HG03457 (cell line): ENCODE measurements around the gene ATOSB.
"Not testable (repeated sequence)": the region's sequence is repeated elsewhere in the genome, so short reads cannot be mapped to it uniquely, and the experiment has no call there.

Experiments used
- ATAC-seq: cut with Tn5 transposase; IDR thresholded peaks from one replicate; pipeline ENCODE4 v1.9.1; 2021; ENCODE audit warnings: moderate number of reproducible peaks; ENCODE audit not compliant: unreplicated experiment

Gene ATOSB

DNA sequence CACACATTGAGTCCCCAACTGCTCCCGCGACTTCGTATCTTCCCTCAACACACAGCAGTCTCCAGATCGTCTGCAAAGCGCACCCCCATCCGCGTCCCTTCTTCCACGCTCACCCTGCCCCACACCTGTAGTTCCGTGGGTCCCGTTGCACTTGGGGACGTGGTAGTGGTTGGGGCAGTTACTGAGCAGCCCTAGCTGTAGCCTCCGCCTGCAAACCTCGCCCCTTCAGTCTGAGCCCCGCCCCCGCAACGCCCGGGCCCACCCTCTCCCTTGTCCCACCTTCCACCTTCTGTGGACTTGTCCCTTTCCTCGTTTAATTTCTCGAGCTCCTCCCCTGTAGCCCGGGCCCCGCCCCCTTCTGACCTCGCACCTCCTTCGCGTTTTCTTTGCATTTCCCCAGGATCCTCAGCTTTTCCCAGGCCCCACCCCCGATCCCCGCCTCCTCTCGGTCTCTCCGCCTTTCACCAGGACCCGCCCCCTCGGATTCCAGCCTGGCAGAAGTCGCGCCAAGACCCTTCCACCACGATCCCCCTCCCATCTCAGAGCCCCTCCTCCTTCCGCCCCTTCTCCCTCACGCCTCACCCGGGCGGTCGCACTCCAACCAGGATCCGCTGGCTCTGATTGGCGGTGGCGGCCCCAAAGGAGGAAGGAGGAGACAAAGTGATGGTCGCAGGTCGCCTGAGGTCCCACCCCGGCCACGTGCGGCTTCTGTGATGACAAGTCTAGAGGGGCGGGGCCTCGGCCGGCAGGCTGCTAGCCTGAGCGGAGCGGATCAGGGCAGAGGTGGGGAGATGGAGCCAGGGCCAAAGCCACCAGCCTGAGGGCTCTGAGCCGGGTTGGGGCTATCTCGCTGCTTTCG is at the start of gene ATOSB:
Gene ATOSB, minus strand, starts transcription at position 183 of the 859 bp plus-strand sequence. CDS start 7,588 bp downstream, outside the sequence.
- ATAC-seq: peak; percentile 50

- ATAC-seq: no peak
These were observed 49.0 kb upstream of the ATOSB start for GRCh38 chr9:35164711-35165110.

GRCh38 chr9:35163413-35163812 is 47.8 kb upstream of the ATOSB start:
- ATAC-seq: no peak

GRCh38 chr9:35162605-35163315 is 47.1 kb upstream of the ATOSB start:
- ATAC-seq: no peak

DNA sequence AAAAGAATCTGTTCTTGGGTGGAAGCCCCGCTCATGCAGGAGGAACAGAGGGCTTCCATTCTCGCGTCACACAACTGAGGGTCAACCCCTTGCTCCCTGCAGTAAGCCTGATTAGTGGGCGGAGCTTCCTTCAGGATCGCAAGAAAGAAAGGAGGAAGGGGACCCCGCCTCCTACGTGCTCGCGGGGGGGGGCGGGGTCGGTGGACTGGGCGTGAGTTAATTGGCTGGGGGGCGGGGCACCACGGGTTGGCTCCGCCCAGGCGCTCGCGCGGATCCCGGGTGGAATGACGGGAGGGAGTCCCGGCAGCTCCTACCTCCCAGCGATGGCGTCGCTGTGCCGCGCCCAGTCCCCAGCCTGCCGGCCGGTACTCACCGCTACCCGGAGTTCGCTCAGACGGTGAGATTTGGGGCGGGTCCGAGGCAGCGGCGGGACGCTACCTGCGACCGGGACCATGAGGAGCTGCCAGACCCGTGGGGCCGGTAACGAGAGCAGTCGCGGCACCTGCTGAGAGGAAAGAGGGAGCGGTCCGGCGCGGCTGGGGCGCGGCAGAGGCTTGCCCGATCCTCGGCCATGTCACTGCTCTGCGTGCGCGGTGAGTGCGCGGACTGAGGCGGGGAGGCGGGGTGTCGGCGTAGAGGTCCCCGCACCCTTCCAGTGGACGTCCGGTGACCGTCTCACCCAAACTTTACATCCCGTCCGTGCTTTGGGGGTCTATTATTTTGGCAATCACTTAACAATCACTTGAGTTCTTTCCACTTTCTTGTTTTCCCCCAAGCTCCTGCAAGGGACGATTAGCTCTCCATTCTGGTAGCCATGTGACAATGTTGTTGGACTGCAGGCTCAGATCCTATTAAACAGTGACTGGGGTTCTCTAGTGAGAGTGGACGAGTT is 46.3 kb upstream of the ATOSB start, which contains the start of gene UNC13B:
Gene UNC13B, plus strand, starts transcription at position 297 of the 892 bp plus-strand sequence. Its CDS starts 275 bp downstream, at position 572.
- no peak for ATAC-seq

GRCh38 chr9:35158501-35159280 is 43.0 kb upstream of the ATOSB start:
- ATAC-seq: no peak

DNA sequence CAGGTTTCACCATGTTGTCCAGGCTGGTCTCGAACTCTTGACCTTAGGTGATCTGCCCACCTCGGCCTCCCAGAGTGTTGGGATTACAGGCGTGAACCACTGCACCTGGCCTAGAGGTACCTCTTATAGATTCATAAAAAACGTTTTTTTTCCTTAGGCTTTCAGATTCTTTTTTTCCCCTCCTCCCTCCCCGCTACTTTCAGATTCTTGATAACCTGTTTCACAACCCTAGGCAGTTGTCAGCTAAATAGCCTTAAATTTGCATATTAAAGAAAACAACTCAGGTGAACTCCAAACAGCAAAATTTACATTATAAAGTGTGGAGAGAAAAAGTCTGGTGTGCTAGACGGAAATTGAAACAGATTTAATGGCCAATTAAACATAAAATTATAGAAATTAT is 42.2 kb upstream of the ATOSB start:
- ATAC-seq: not testable (repeated sequence)

- no peak for ATAC-seq
These were observed 41.1 kb upstream of the ATOSB start for GRCh38 chr9:35156781-35157180.

GRCh38 chr9:35152926-35153325 is 37.3 kb upstream of the ATOSB start:
- ATAC-seq: no peak

- ATAC-seq: not testable (repeated sequence)
These were observed 32.4 kb upstream of the ATOSB start for GRCh38 chr9:35147941-35148563.

DNA sequence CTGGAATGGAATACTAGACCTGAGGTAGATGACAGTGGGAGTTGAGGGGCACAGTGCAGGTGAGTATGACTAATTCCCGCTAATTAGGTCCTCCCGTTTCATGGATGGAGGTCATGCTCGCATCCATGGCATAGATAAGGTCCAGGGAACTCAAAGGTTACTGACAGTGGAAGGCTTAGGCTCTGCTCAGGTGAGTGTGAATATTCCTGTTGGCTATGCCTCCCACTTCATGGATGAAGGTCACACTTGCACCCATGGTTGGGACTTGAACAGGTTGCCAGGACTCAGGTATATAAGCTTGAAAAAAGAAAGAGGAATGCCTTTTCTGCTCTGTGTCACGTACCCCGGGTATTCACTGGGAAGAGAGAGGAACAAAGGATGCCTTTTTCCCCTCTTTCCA is 26.4 kb upstream of the ATOSB start:
- no peak for ATAC-seq

DNA sequence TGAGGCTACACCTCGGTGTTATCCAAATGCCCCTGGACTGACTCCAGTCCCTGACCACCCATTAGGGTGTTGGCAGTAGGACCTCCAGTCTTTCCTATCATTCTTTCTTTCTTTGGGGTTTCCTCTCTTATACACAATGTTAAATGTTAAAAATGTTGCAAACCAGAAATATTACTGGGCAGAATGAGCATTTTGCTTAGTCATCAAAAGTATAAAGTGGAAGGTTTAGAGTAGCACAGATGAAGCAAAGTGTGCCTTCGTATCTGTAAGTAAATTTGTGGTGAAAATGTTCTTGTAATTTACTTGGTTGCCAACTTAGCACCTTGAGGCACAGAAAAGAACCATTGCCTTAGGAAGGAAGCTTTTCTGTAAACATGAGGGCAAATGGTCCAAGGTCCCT is 24.4 kb upstream of the ATOSB start:
- ATAC-seq: no peak

- ATAC-seq: no peak
These were observed 21.2 kb upstream of the ATOSB start for GRCh38 chr9:35136866-35137265.

DNA sequence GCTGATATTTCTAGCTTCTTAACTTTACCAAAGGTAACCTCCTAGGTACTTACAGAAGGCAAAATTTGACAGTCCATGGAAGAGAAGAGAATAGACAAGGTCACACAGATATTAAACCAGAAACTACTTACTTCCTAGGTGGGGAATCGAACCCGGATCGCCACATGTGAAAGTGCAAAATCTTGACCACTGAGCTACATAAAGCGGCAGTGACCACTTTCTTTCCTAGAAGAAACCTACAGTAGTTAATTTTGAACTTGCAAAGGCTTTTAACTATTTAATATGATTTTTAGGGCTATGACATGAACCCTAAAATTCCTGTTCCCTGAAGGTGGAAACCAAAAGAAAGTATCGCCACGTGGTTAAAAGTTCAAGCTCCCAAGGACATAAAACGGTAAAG is 20.3 kb upstream of the ATOSB start:
- no peak for ATAC-seq

DNA sequence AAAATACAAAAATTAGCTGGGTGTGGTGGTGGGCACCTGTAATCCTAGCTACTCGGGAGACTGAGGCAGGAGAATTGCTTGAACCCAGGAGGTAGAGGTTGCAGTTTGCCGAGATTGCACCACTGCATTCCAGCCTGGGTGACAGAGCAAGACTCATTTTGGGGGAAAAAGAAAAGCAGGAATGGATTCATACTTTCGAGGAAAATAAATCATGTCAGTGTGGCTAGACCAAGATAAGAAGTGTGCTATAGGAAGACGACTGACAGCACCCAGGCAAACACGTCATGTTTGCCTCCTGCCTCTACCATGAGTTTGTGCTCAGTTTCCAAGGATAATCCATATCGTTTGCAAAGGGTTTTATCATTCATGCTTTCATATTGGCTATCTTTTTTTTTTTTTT is 19.3 kb upstream of the ATOSB start:
- no peak for ATAC-seq

DNA sequence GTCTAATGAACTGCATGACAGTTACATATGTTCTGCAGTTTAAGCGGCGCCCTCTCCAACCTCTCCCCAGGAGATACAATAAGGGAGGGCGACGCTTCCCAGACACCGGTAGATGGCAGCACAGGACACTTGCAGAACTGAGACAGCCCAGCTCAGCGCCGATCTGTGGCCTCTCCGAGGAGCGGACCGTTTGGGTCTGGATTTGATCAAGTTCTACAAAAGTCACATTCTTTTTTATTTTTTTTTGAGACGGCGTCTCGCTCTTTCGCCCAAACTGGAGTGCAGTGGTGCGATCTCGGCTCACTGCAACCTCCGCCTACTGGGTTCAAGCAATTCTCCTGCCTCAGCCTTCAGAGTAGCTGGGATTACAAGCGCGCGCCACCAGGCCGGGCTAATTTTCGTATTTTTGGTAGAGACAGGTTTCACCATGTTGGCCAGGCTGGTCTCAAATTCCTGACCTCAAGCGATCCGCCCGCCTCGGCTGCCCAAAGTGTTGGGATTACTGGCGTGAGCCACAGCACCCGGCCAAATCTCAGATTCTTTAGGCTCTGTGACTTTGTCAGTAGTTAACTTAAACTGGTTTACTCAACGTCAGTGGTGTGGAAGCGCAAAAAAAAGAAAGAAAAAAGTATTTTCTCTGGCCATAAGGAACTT is 1.4 kb upstream of the ATOSB start:
- peak; percentile 39 for ATAC-seq

DNA sequence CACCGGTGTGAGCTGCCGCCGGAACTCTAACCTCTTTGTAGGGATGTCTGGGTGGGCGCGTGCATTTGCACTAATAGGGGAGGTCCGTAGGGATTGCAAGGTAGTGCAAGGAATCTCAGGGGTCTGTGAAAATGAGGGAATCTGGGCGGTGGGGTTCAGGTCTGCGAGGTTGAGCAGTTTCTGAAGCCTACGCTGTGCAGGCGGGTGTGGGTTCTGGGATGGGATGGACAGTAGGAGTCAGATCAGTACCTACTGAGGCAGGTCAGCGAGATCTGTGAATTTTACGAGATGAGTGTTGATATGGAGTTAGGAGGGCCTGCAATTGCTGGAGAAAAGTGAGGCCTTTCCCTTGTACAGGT is 856 bp upstream of the ATOSB start:
- no peak for ATAC-seq

GRCh38 chr9:35114840-35115628 is 628 bp downstream of the ATOSB start:
- no peak for ATAC-seq
